ENCODE results near the gene SLC6A13. TPM values are rescaled to one million over a fixed set of nuclear protein-coding genes. Genes with fewer than 3 reads are reported as not detected.
A peak's percentile ranks its signal among the peaks of the same experiment; 100 is the strongest.

Gene SLC6A13
- total RNA-seq, 1 donor from 2014 or later, result 0.91 TPM

DNA sequence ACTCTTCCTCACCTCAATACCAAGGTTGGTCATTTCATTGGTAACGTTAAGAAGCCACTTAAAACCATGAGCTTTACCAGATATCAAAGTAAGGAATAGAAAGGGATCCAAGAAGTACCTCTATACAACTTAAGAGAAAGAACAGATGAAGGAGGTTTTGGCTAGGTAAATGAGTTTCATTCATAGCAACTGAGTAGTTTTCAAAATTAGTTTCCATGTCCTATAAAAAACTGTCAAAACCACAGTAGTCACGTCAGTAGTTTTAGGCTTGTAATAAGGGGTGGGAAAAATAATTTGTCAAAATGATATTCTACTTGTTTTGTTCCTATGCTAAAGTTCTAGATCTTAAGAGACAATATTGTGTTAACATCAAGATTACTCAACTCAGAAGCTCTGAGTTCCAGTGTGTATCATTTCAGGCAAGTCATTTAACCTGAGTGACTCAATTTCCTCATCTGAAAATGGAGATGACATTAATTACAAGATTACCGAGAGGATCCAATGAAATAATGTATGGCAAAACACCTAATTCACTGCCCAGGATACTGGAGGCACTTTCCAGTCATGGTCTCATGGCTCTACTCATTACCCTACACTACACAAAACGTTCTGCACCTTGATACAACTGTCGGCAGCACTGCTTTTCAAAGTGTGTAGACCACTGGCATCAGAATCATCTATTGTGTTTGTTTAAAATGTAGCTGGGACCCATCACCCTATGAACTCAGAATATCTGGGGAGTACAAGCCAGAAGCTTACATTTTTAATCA lies 24.1 kb upstream of the SLC6A13 start:
- no peak overlapping the region for H3K4me3 Mint-ChIP-seq (ENCODE audit: unreplicated experiment)
- no peaks in the 10 kb centered on the region for H3K4me1 Mint-ChIP-seq (ENCODE audit: low read depth, unreplicated experiment)
- TF ChIP-seq, protein P1, sequence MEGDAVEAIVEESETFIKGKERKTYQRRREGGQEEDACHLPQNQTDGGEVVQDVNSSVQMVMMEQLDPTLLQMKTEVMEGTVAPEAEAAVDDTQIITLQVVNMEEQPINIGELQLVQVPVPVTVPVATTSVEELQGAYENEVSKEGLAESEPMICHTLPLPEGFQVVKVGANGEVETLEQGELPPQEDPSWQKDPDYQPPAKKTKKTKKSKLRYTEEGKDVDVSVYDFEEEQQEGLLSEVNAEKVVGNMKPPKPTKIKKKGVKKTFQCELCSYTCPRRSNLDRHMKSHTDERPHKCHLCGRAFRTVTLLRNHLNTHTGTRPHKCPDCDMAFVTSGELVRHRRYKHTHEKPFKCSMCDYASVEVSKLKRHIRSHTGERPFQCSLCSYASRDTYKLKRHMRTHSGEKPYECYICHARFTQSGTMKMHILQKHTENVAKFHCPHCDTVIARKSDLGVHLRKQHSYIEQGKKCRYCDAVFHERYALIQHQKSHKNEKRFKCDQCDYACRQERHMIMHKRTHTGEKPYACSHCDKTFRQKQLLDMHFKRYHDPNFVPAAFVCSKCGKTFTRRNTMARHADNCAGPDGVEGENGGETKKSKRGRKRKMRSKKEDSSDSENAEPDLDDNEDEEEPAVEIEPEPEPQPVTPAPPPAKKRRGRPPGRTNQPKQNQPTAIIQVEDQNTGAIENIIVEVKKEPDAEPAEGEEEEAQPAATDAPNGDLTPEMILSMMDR (IDR thresholded peaks at IDR 0.05; ENCODE audit: partially characterized antibody, unreplicated experiment), result no peak
- H3K27ac Mint-ChIP-seq (ENCODE audit: unreplicated experiment), result no peak overlapping the region
- H3K27me3 Mint-ChIP-seq (ENCODE audit: unreplicated experiment), result no peaks in the 10 kb centered on the region
- no peaks in the 10 kb centered on the region for H3K9me3 Mint-ChIP-seq (ENCODE audit: unreplicated experiment)
- no peaks in the 10 kb centered on the region for H3K36me3 Mint-ChIP-seq (ENCODE audit: unreplicated experiment)
- DNase-seq, result no peak

DNA sequence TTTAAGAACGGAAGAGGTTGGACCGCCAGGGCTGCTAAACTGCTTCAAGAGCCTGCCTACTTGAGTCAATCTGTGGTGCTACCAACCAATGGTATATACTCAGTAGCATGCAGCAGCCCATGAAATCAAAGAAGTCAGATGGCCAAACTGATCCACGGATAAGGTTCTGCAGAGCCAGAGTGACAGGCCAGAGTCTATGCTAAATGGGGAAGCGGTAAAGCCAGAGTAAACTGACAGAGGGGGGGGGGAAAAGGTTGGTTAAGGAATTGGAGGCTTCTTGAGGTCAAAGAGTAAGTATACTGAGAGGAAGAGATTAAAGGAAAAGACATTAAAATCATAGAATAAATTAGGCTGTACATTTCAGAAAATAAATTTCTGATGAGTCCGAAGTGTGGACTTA lies 15.4 kb upstream of the SLC6A13 start:
- H3K27ac Mint-ChIP-seq (ENCODE audit: unreplicated experiment), result no peak overlapping the region
- no peak for DNase-seq
- H3K4me1 Mint-ChIP-seq (ENCODE audit: low read depth, unreplicated experiment), result peaks cover 2% of the 10 kb centered on the region
- H3K27me3 Mint-ChIP-seq (ENCODE audit: unreplicated experiment), result peaks cover under 1% of the 10 kb centered on the region
- no peak overlapping the region for H3K4me3 Mint-ChIP-seq (ENCODE audit: unreplicated experiment)
- no peaks in the 10 kb centered on the region for H3K36me3 Mint-ChIP-seq (ENCODE audit: unreplicated experiment)
- H3K9me3 Mint-ChIP-seq (ENCODE audit: unreplicated experiment), result peaks cover 5% of the 10 kb centered on the region
- TF ChIP-seq, protein P1 (IDR thresholded peaks at IDR 0.05; ENCODE audit: partially characterized antibody, unreplicated experiment), result no peak

DNA sequence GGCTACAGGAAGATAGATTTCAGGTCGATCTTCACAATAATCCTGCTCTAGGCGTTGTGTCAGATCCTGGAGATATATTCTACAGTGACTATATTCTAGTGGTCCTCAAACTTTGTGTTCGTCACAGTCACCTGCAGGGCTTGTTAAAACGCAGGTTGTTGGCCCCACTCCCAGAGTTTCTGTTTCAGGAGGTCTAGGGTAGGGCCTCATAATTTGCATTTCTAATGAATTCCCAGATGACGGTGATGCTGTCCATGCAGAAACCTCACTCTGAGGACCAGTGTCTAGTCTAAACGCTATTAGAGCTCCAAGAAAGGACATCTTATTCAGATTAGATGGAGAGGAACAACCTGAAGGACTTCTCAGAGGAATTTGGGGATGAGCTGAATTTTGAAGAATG lies 13.2 kb upstream of the SLC6A13 start:
- no peak for DNase-seq
- H3K27me3 Mint-ChIP-seq (ENCODE audit: unreplicated experiment), result peaks cover 2% of the 10 kb centered on the region
- peaks cover 5% of the 10 kb centered on the region for H3K9me3 Mint-ChIP-seq (ENCODE audit: unreplicated experiment)
- TF ChIP-seq, protein P1 (IDR thresholded peaks at IDR 0.05; ENCODE audit: partially characterized antibody, unreplicated experiment), result no peak
- peaks cover 2% of the 10 kb centered on the region for H3K4me1 Mint-ChIP-seq (ENCODE audit: low read depth, unreplicated experiment)
- H3K36me3 Mint-ChIP-seq (ENCODE audit: unreplicated experiment), result no peaks in the 10 kb centered on the region
- no peak overlapping the region for H3K4me3 Mint-ChIP-seq (ENCODE audit: unreplicated experiment)
- peak overlapping the region; percentile 23 for H3K27ac Mint-ChIP-seq (ENCODE audit: unreplicated experiment)

DNA sequence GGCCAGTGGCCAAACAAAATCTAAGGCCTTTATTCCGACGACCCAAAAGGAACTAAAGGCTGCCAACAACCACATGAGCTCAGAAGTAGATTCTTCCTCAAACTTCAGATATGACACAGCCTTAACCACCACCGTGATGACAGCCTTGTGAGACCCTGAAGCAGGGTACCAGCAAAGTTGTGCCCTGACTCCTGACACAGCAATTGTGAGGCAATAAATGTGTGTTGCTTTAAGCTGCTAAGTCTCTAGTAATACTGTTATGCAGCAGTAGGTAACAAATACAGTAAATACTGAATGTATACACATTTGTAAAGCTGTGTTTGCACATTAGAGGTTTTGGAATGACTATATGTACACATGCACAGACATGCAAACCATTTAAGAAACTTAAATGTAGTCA lies 10.7 kb upstream of the SLC6A13 start:
- no peak overlapping the region for H3K27ac Mint-ChIP-seq (ENCODE audit: unreplicated experiment)
- H3K36me3 Mint-ChIP-seq (ENCODE audit: unreplicated experiment), result no peaks in the 10 kb centered on the region
- DNase-seq, result no peak
- H3K9me3 Mint-ChIP-seq (ENCODE audit: unreplicated experiment), result peaks cover 5% of the 10 kb centered on the region
- H3K27me3 Mint-ChIP-seq (ENCODE audit: unreplicated experiment), result peaks cover 2% of the 10 kb centered on the region
- H3K4me3 Mint-ChIP-seq (ENCODE audit: unreplicated experiment), result no peak overlapping the region
- TF ChIP-seq, protein P1 (IDR thresholded peaks at IDR 0.05; ENCODE audit: partially characterized antibody, unreplicated experiment), result no peak
- peaks cover 2% of the 10 kb centered on the region for H3K4me1 Mint-ChIP-seq (ENCODE audit: low read depth, unreplicated experiment)

DNA sequence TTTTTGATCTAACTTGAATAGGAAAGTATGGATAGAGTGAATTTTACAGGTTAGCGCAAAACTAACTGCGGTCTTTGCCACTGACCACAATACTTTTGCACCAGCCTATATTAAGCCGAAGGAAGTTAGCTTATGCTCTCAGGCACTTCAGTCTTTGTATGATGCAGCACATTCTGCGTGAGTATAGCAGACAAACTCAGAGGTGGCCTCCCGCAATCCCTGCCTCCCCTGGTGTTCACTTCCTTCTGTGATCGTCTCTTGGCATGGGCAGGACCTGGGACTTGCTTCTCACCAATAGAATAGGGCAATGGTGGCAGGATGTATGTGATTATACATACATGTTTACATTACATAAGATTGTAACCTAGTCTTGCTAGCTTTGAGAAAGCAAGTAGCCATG lies 10.3 kb upstream of the SLC6A13 start:
- TF ChIP-seq, protein P1 (IDR thresholded peaks at IDR 0.05; ENCODE audit: partially characterized antibody, unreplicated experiment), result no peak
- H3K4me3 Mint-ChIP-seq (ENCODE audit: unreplicated experiment), result no peak overlapping the region
- H3K27ac Mint-ChIP-seq (ENCODE audit: unreplicated experiment), result no peak overlapping the region
- H3K36me3 Mint-ChIP-seq (ENCODE audit: unreplicated experiment), result no peaks in the 10 kb centered on the region
- H3K4me1 Mint-ChIP-seq (ENCODE audit: low read depth, unreplicated experiment), result peaks cover 2% of the 10 kb centered on the region
- DNase-seq, result no peak
- H3K9me3 Mint-ChIP-seq (ENCODE audit: unreplicated experiment), result peaks cover 4% of the 10 kb centered on the region
- H3K27me3 Mint-ChIP-seq (ENCODE audit: unreplicated experiment), result peaks cover 2% of the 10 kb centered on the region

Data from glutamatergic neuron (in vitro differentiated cells).